Activated CD4-positive, alpha-beta T cell treated with anti-CD3 and anti-CD28 coated beads, Interleukin-2, amount 50 U/mL, for 1 hour (primary cell): ENCODE measurements around the gene GALNT7.

Source experiments
- DNase-seq: peaks from one replicate; pipeline ENCODE4 v3.0.0-alpha.2; 2020

Gene GALNT7

DNA sequence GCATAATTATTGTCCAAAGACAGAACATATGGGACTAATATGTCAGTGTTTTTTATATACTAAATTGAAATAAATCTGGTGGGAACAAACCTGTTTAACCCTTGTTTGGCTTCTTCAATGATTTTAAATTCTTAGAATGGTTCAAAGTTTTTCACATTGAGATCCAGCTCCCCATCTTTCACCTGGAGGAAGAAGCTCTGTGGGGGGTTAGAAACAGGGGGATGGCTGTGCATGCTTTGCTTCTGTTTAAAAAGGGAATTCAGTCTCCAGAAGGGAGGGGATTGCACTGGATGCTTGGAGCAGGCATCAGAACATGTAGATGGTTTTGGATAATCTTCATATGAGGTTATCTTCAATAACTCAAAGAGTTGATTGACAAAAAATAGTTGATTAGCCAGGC is 72.1 kb downstream of the GALNT7 start:
- no peak for DNase-seq

DNA sequence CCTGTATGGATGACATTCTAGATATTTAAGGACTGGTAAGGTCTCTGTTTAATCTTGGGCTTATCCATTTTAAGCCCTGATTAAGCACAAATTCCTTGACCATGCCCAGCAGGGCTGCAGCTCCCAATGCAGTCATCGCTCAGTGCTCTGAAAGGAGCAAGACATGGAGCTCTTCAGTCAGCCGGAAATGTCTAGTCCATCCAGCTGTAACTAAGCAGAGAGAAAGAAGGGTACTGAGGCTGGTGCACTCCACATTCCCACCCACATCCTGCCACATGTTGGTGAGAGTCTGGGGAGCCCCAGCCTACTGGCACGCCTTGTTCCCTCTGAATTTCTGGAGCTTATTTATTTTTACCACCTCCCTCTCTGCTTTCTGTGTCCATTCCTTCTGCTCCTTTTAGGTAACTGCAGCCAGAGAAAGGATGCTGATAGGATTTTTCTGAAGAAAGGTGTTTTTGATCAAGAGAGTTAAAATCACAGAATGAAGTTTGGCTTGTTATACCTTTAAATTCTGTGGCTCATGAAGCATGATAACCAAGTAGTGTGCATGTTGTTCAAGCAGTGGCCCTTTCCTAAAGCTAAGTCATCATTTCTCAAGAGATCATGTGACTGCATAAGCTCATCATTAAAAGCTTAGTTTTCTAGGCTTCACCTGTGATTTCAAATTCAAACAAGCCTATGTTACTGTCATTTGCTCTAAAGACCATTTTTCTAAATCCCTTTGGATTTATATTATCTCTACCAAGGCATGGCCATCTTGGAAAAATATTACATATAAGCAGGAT is 74.0 kb downstream of the GALNT7 start:
- DNase-seq, result no peak

DNA sequence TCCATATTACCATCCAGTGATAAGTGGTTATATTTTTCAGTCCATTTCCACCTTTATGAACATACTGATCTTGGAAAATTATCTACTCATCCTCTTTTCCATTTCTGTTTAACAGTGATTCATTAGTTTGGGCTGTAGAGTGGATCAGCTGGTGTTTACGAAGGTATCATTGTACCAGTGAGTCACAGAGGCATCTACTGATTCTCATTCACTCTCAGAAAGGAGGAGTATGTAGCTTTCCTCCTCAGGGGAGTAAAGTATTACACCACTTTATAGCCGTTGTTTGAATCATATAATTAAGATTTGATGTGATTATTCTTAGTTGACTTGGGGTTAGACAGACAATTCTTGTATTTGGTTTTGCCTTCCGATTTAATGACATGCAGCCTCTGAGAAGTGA is 74.7 kb downstream of the GALNT7 start:
- DNase-seq, result no peak

DNA sequence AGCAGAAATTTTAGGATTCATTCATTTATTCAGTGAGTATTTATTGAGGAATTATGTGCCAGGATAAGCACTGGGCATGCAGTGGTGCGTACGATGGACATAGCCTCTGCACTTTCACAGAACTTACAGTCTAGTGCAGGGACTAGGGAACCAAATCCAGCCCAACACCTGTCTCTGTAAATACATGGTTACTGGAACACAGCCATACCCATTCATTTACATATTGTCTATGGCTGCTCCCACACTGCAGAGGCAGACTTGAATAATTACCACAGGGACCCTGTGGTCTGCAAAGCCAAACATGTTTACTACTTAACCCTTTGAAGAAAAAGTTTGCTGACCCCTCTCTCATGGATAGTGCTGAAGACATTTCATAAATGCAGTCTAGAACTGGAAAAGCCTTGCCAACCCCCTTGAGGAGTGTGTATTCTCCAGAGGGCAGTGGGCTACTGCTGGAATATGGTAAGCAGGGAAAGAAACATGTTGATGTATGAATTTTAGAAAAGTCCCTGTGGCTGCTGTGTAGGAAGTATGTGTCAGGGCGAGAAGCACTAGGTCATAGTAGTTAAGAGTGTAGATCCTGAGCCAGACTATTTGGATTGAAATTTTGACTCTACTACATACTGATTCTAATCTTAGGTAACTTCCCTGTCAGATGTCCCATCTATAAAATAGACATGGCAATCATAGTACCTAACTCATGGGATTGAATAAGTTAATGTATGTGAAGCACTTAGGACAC is 75.5 kb downstream of the GALNT7 start:
- DNase-seq, result no peak

DNA sequence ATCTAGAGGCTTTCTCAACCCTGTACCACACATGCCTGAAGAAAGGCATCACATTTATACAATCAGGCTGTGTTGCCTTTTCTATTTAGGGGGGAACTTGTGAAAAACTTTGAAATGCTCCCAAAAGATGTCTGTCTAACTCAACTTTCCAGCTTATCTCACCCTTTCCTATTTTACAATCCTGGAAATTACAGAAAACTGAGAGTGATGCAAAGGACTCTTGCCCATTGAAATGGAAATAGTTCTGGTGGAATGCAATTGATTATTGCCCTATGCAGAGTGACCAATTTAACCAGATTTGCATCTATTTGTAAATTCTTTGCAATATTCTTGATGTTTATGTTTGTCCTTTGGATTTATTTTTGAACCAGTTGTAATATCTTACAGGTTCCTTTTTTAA is 77.3 kb downstream of the GALNT7 start:
- no peak for DNase-seq

DNA sequence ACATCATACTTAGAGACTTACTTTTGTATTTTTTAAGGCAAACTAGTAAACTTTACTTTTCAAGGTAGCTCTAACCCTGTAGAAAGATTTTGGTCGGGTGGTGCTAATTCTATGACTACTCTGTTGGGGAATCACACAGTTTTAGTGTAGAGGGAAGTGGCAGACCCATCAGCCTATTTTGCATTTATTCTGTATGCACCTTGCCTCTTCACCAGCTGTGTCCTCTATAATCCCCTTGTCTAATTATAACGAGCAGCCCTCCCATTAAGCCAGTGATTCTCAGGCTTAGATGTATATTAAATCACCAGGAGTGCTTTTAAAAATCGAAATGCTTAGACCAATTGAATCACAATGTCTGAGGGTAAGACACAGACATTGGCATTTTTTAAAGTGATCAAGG is 78.1 kb downstream of the GALNT7 start:
- no peak for DNase-seq

DNA sequence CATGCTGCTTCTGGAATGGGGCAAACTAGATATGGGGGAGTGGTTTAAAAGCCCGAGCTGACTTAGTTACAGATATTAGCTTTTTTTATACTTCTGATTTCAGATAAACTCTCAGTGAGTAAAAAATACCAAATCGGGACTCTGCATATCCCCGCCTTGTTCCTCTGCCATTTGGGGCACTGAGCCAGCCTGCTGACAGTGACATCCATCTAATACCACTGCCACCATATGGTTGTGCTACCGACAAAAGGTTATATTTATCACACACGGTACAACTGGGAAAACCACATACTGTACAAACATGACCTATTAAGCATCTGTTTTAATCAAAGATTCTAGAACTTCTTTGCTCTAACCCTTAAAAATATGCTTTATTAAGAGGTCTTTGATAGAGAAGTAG is 78.7 kb downstream of the GALNT7 start:
- no peak for DNase-seq

DNA sequence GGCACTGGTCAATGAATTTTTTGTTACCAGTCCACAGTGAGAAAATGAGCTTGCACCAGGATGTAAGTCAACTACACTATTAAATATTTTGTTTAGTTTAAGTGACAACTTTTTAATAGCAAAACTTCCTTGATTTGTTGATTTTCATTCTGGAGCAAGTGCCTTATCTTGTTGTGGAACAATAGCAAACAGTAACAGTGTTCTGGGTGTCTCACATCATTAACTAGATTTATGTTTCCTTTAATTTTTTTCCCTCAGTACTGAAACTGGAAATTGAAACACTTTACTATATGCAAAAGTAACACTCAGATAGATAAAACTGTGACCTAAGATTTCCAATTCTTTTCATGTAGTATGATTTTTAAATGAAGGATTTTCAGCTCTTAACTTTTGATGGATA is 80.1 kb downstream of the GALNT7 start:
- no peak for DNase-seq

DNA sequence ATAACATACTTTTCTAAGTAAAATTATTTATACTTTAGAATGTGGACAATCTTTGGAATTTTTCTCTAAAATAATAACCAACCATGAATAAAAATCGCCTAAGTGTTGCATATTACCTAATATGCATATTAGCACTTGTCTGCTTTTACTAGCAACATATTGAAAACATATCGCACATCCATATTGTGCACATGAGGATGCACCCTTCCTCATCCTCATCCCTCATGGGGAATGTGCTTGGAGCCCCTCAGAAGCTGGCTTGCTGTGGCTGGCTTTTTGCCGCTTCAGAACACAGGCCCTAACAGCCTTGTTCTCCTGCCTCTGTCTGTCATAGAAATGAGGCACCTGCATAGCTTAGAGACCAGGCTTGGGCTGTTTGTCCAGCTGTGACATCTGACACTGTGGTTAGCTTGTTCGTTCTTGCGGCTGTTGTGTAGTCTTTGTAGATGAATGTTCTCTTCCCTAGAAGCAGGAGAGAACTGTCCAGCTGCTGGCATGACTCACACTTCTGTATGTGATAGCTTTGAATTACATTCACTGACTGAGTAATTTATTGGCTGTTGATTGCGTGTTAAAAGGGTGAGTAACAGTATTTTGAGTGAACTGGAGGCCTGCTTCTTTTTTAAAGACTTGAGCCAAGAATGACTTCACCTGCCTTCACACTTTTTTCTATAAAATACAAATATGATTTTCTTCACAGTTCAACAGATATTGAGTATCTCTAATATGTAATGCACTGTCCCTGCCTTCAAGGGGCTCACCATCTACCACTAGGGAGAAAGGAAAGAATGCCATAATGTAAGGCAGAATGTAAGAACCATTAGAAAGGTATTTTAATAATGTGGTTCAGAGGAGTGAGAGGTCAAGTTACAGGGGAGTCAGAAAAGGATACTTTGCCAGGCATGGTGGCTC is 83.7 kb downstream of the GALNT7 start:
- no peak for DNase-seq

DNA sequence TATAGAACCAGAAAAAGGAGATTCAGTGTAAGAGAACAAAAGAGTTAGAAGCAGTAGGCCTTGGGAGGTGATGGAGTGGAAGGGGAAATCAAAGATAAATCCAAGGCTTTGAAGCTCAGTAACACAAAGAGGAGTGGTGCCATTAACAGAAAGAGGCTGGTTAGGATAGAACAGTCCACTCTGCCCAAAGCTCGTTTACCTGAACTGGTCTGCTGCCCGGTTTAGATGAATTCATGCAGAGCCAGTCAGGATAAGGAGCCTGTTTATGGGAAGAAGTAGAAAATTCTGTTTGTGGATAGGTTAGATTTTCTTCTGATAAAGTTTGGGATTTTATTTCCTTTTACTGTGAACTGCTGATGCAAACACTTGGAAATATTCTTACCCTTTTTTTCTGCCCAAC is 85.0 kb downstream of the GALNT7 start:
- DNase-seq, result no peak

DNA sequence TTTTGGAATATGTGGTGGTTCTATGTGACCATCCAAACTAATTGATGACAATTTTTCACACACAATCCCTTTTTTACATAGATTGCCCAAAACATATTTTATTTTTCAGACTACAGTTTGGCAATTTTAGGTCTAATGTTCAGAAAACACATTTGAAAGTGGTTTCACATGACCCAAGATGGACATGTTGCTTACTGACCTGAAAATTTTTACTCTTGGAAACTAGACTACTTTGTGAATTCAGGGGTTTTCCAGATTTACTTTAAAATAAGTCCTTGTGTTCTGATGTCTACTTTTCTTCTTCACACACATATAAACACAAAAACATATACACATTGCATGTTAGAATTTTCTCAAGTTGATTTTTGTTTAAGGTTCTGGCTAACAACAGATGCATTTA is 86.0 kb downstream of the GALNT7 start:
- DNase-seq, result no peak

DNA sequence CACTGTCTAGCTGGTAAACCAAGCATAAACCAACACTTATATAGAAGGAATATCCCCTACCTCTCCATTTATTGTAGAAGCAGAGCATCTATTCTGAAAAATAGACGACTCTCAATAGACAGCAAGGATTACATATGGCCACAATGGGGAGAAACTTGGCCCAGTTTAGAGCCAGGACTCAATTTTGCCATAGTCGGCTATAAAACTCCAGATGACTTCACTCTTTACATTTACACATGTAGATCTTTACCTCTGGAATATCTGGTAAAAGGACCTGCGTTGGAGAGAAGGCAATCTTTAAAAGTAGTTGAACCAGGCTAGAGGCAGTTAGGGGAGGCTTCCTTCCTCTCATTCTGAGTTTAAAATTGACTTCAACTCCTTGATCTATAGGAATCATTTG is 88.2 kb downstream of the GALNT7 start:
- DNase-seq, result no peak

DNA sequence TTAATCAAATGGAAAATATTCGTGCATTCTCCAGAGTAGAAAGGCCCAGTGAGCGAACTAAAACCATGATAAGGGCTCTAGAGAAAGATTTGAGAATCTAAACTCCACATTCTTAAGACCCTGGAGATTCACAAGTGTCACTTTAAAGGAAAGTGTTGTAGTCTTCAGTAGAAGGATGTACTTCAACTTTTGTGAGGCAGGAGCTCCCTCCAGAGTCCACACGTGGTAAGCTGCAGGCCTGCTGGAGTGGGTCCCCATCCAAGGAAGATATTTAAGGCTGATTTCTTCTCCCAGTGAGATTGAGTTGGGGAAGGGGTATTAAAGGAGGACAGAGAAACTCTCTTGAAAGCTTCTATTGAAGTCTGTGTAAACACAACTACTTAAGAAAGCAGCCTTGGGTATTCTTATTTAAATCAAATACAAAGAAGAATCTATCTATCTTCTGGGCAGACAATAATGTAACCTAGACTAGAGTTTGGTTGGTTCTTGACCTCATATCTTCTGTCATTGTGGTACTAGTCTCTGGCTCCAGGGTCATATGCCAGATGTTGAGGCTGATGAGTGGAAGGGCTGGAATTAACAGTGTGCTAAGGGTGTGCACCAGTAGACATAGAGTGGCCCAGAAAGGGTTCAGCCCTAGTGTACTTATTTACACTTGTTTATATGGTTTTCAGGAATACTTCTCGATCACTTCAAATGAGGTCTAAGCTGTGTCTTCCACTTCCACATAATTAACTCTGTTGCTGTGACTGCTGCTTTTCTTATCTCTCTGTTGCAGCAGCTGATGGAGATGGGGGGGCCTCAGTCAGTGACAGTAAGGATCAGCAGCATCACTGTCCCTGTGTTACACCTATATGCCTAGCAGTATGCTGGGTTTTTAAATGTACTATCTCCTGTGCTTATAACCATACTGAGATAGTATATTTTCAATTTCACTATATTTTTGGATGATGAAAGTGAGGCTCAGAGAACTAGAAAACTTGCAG is 89.4 kb downstream of the GALNT7 start:
- DNase-seq, result peak; percentile 51

DNA sequence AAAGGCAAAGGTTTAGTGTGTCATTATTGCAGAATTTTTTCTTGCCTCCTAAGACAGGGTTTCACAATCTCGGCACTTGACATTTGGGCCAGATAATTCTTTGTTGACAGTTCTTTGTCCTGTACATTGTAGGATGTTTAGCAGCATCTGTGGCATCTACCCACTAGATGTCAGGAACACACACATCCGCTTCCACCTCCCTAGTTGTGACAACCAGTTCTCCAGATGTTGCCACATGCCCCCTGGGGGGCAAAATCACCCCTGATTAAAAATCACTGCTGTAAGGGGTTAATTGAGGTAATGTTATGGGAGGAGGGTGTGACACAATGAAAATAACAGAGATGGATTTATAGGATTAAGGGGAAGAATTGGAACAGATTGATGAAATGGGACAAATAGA is 90.3 kb downstream of the GALNT7 start:
- DNase-seq, result no peak

DNA sequence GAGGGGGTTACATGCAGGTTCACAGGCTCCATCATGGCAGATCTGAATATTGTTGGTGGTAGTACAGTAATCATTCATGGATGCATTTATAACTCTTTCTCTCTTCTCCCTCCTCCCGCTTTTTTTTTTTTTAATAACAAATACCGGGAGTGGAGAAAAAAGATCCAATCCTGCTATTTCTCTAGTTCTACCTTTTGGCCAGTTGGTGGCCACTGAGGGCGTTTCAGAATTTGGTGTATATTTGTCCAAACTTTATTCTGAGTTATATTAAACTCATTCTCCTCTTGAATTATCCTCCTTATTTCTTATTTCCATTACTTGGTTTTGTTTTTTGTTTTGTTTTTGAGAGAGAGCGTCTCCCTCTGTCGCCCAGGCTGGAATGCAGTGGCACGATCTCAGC is 90.7 kb downstream of the GALNT7 start:
- no peak for DNase-seq

DNA sequence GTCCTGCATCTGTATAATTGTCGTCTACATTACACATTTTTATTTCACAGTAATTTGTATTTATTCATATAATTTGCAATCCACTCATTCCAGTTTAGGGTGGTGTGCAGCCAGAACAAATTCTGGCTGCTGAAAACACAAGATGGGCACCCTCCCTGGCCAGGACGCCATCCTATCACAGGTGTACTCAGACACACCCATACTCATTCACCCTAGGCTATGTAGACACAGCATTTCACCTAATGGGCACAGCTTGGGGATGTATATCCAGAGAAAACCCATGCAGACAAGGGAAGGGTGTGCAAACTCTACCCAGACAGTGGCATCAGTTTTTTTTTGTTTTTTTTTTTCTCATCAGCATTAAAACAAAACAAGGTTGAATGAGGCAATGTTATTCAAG is 92.4 kb downstream of the GALNT7 start:
- no peak for DNase-seq

DNA sequence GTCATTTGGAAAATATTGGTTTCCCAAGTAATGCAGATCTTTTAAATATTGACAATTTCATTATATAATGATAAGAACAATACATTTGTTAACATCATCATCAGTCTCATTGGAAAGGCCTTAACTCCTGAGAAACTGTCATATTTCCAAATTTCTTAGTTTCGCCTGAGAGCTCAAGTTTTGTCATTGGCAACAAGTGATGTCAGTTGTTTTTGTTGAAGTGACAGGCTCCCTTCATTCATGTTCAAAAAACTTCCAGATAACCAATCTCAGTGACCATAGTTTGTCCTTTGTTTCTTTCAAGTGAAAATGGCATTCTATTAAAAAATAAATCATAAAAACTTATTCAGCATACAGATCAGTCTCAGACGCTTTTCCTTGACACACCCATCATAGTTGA is 93.8 kb downstream of the GALNT7 start:
- no peak for DNase-seq

DNA sequence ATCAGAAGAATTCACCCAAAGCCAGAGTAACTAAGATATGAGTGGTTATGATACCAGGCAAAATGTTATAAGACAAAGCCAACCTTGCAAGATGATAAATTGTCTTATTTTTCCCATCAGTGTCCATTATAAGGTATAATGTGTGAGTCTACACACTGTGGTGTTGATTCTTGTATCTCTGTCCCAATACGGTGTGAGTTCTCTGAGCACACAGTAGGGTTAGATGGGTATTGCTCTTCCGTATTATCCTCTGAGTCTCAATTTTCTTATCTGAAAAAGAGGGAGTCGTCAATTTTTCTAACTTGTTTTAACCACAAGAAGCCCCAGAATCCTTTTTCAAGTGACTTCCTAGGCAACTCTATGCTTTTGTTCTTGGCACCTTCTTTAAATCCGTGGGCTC is 95.6 kb downstream of the GALNT7 start:
- DNase-seq, result no peak

DNA sequence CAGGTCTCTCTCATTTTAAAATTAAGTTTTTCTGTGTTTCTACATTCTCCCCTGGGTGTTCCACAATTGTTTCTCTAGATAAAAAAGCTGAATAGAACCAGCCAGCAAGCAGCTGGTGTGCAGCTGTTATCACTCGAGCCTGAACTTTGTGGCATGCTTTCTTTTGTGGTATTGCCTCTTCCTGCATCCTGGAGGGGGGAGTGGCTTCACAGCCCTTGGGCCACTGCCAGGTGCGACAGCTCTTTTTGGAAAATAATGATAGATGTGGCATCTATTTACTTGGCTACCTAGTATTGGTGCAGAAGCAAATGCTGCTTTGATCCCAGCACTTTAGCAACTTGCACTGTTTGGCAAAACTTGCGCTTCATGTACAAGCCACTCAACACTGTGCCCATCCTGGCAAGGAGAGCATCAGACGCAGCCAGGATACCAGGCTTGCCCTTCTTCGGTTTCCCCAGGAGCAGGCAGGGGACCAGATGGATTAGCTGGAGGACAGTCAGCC is 96.1 kb downstream of the GALNT7 start:
- DNase-seq, result peak; percentile 23

DNA sequence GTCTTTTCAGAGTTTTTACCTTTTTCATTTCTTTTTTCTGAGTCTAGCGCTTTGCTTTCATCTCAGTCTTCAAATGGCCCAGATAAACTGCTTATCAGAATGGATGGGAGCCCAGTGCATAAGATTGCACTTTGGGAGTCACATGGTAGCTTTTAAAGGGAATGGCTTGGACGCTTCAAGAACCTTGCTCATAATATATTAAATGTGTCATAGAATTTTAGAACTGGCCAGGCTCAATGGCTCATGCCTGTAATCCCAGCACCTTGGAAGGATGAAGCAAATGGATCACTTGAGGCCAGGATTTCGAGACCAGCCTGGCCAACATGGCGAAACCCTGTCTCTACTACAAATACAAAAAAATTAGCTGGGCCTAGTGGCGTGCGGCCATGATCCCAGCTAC is 97.1 kb downstream of the GALNT7 start:
- DNase-seq, result no peak

DNA sequence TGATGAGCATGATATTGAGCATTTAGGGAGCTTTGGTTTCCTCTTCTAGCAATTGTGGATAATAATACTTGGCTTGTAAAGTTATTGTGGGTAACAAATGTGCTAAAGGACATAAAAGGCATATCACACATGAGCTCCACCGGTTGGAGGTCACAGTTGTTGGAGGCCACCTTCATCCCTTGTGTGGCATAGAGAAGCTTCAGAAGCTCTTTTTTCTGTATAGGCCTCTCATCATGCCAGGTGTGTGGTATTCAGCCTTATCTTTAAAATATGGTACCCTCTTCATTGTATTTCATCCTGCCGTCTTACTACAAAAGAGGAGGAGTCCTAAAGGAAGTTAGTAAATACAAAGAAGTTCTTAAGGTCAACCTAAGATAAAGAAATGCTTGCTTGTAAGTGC is 99.1 kb downstream of the GALNT7 start:
- DNase-seq, result no peak

DNA sequence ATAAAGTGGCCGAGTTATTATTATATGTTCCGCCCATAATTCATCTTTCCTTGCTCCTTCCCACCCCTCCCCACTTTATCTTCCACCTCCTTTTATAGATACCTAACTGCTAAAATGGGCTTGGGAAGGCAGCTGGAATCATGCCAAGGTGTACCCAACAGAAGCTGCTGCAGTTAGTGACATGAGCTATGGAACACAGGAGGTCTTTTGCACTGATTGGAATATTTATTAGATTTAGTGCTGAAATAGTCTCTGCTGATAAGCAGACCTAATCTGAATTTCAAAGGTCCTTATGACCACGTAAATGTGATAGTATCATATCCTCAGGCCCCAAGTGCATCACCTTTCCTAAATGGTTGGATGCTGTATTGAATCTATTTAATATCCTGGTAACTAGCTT is 100.7 kb downstream of the GALNT7 start:
- DNase-seq, result no peak
